GM19328 (cell line): ENCODE measurements around the gene CAMK1D.
"Not testable (repeated sequence)": the region's sequence is repeated elsewhere in the genome, so short reads cannot be mapped to it uniquely, and the experiment has no call there.

ENCODE experiments used
- ATAC-seq: cut with Tn5 transposase; IDR thresholded peaks from one replicate; pipeline ENCODE4 v1.9.1; 2021; ENCODE audit warnings: mild to moderate bottlenecking, moderate library complexity; ENCODE audit not compliant: unreplicated experiment

The CAMK1D gene

DNA sequence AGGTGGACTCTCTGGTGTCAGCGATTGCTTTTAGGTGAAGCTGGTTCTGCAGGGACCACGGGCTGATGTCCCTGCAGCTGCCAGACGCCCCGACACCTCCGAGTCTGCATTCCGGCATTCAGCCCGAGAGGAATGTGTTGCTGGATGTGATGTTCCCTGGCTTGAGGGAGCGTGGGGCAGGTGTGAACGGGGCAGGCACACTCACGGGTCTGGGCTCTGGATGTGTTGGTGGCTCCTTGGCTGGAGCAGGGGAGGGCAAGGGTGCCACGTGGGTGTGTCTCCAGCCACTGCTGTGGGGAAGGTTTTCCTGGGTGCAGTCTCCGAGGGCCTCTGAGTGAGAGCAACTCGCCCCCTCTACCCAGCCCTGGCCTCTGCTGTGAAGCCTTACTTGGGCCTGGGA lies 140.5 kb downstream of the CAMK1D start:
- no peak for ATAC-seq

- ATAC-seq, result no peak
Observed at GRCh38 chr10:12490963-12491362, 141.6 kb downstream of the CAMK1D start.

DNA sequence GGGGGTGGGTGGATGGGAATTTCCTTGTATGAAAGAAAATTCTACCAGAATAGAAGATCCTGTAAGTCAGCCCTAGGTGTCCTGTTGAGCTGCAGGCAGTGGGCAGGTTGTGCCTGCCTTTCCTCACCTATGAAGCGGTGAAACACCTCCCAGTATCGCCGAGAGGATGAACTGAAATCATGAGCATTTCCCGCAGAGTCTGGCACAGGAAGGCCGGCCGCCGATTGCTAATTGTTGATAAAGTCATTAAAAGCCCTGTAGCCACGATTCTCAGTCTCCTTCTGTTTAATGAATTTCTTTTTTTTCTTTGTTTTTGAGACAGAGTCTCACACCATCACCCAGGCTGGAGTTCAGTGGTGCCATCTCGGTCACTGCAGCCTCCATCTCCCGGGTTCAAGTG lies 142.1 kb downstream of the CAMK1D start:
- ATAC-seq, result no peak

DNA sequence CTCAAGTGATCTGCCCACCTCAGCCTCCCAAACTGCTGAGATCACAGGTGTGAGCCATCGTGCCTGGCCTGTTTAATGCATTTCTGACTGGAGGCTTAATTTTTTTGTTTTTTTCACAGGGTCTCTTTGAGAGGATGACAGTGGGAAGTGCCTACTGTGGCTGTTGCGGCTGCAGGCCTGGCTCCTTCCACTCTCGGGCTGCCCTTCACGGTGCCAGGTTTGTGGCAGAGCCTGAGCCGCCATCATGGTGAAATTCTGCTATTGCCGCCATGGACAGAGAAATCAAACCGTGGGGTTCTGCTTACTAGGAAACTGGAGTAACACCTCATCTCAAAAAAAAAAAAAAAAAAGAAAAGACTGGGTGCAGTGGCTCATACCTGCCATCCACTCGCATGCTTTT lies 142.7 kb downstream of the CAMK1D start:
- no peak for ATAC-seq

GRCh38 chr10:12497046-12497445 lies 147.7 kb downstream of the CAMK1D start:
- ATAC-seq, result not testable (repeated sequence)

DNA sequence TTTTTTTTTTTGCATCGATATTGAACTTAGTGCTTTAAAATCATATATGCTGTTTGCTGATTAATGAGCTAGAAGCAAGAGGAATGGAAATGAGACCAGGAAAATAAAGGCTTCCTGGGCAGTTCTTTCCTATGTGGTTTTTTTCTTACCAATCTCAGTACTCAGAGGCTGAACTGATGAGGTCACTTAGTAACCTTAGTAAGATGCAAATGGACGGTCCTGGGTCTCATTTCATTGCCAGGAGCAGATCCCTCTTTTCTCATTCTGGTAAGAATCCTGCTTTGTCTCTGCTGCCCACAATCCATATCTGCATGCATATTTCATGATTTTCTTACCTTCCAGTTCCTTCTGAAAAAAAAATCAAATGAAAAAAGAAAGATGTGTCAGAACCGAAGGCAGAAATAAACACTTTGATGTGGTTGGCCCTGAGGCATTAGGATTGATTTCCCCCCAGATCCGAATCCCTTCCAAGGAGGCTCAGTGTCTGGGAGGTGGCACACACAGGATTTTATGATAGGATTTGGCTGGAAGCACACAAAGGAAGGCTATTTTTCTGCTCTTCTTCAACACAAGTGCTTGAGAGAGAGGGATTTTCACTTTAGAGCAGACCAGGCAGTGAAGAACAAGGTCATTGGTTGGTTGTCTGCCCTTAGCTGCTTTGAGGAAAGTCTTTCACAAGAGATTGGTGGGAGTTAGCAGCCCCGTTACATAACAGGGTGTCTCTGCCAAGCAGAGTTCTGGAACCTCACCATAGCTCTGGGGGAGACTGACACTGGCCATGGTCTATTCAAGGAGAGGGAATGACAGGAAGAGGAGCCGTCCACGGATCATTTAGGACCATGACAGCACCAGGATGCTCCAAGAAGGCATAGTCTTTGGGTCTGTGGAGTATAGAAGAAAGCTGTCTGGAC lies 150.0 kb downstream of the CAMK1D start:
- no peak for ATAC-seq

DNA sequence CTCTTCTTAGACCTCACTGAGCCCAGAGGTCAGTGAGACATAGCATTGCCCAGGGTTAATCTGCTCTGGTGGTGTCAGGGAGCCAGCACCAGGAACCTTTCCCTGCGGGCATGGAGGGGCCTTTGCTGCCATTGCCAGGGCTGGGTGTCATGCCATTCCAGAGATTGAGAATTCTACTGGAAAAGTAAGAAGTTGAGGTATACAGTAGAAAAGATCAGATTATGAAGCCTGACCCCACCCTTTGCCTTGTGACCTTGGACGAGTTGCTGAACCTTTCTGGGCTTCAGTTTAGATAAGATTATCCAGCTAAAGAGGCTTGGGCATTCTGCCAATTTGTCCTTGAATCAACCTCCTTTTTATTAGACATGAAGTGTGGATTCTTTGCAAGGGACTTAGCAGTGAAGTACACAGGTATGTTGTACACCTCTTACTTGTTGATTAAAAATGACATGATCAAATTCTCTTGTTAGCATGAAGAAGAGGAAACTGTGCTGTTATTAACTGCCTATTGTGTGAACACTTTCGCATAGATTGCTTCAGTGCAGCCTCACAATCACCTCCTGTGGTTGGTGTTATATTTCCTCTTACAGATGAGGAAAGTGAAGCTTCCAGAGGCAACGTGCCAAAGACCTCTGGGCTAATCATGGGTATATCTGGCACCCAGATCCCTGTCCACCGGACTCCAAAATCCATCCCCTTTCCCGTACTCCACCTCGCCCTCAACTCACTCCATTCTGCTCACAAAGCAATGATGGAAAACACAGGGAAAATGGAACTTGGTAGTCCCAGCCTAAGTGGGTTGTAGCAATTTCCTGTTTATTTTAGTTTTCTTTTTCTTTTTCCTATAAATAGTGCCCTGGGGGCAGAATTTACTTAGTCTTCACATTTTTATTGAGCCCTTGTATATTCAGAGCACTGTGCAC lies 151.3 kb downstream of the CAMK1D start:
- no peak for ATAC-seq

- no peak for ATAC-seq
Observed at GRCh38 chr10:12501324-12501723, 152.0 kb downstream of the CAMK1D start.

DNA sequence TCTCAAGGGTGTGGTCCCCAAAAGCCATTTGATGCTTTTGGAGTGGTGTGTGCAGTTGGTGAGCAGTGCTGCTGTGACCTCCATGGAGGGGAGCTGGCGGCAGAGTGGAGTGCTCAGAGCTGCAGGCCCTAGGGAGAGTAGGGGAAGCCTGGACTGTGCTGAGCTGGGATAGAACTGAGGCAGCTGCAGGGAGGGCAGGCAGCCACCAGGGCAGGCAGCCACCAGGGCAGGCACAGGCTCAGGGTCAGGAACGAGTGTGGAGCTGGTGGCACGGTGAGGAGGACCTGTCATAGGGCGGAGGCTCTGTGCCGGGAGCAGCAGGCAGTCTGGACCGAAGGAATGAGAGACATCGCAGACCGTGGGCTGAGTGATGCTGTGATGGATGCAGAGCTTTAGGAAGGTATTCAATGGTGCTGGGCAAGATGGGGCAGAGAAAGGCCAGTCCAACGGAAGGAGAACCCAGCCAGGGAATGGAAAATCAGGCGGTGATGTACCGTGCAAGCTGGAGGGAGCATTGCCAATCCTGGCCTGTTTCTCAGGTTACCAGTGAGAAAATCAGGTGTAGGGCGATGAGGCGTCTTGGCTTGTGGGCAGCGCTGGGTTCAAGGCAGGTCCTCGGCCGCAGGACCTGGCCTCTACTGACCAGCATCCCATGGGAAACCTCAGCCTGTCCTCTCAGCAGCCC lies 152.6 kb downstream of the CAMK1D start:
- ATAC-seq, result no peak

DNA sequence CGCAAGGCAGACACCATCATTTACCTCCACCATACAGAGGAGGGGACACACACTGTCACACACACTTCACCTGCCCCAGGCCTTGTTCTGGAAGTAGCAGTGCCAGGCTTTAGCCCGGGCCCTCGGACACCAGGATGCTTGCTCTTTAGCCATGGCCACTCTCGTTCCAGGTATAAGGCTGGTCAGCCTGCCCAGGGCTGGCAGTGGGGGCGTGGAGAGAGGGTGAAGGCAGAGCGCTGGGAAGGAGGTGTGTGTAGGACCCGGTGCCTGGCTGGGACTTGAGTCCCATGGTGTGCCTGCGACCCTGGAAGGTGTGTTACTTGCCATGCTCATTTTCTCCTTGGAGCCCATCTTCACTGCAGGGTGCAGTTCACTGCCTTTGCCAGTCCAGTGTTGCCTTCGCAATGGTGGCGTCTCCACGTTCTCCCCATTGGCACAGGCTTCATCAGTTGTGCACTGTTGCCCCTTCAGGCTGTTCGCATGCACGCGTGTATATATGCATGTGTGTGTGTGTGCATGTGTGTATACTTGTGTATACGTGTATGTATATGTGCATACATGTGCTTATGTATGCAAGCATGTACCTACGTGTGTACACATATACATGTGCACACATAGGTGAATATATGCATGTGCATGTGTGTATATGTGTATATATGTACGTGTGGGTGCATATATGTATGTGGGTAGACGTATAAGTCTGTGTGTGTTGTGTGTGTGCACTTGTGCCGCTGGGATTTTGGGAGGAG lies 153.4 kb downstream of the CAMK1D start:
- ATAC-seq, result no peak

GRCh38 chr10:12503311-12503710 lies 154.0 kb downstream of the CAMK1D start:
- ATAC-seq, result no peak

DNA sequence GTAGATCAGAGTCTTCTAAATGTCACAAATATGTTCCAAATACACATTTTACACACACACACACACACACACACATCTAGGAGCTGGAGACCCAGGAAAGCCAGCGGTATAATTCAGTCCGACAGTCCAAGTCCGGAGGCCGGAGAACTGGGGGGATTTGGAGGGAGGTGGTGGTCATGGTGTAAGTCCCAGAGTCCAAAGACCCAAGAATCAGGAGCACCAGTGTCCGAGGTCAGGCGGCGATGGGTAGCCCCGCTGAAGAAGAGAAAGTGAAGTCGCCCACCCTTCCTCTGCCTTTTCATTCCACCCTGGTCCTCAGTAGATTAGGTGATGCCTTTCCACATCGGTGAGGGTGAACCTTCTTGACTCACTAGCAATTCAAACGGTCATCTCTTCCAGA lies 154.8 kb downstream of the CAMK1D start:
- ATAC-seq, result no peak

- ATAC-seq, result no peak
Observed at GRCh38 chr10:12504628-12505027, 155.3 kb downstream of the CAMK1D start.

DNA sequence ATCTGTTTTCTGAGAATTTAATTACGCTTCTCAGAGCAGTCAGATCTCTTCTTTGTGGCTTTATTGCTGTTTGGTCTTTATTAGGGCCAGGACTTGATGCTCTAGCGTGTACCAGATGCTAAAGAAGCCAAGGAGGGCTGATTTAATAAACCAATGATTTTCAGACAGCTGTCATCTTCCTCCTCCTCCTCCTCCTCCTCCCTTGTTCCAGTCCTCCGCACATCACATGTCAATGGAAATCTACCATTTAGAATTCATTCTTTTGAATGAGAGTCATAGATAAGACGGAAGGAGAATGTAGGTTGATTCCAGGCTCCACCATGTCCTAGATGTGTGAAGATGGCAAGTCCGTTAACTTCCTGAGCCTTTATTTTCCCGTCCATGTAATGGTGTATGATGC lies 156.3 kb downstream of the CAMK1D start:
- ATAC-seq, result no peak

DNA sequence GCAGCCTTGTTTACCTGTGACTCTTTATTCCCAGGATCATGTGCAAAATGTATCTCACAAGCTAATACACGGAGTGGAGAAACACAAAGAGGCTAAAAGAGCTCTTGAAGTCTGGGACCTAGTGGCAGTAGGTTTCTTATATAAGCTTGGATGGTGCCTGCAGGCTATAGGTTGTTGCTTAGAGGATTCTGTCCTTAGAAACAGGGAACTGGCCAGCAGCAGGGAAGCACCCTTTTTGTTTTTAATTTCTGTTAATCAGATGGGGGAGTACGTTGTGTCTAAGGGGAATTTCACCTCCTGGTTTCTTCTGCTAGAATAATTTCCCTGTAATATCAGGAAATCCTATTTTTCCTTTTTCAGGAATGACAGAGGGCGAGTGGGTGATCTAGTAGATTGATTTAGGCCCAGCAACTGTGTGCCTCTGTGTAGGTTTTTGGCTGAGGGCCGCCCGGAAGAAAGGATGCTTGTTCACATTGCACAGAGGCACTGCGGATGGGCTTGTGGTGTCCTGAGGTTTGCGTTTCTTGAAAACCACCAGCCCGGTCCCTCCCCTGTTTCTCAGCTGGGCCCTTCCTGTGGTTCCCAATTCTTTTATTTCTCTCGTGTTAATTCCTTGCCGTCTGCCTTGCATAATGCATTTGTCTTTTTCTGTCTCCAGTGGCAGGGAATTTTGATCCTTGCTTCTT lies 158.0 kb downstream of the CAMK1D start:
- ATAC-seq, result no peak

GRCh38 chr10:12508165-12508564 lies 158.8 kb downstream of the CAMK1D start:
- no peak for ATAC-seq

DNA sequence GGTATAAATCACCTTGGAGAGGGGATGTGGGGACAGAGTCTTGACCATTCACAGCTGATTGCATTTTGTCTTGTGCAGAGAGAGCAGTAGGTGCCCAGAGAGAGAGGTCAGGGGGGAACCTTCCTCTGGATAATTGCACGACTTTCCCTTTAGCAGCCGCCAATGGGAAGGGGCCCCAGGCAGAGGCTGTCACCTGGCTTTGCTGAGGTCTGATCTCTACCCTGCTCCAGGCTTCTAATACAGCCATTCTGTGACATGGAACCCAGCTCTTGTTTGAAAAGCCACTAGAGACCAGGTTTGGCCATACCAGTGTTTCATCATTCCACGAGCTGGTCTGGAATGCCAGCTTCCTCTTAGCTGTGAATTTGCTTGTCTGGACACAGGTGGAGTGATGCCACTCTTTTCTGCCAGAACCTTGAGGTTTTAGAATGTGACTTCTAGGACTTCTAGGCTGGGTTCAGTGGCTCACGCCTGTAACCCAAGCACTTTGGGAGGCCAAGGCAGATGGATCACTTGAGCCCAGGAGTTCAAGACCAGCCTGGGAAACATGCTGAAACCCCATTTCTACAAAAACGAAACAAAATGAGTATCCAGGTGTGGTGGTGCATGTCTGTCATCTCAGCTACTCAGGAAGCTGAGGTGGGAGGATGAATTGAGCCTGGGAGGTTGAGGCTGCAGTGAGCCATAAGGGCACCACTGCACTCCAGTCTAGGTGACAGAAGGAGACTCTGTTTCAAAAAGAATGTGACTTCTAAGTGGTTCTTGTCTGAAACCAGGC lies 159.9 kb downstream of the CAMK1D start:
- ATAC-seq, result no peak

DNA sequence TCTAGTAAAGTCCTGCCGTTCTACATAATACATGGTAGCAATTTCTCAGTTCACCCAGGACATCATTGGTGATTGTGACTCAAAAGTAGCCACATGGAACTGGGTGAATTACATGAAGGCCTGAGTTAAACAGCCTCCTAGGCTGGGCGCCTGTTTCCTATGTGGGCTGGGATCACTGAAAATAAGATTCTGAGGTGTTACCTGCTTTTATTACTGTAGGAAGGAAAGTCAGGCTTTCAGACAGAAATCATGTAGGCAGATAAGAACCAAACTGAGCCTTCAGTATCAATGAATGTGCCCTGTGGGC lies 160.4 kb downstream of the CAMK1D start:
- no peak for ATAC-seq

DNA sequence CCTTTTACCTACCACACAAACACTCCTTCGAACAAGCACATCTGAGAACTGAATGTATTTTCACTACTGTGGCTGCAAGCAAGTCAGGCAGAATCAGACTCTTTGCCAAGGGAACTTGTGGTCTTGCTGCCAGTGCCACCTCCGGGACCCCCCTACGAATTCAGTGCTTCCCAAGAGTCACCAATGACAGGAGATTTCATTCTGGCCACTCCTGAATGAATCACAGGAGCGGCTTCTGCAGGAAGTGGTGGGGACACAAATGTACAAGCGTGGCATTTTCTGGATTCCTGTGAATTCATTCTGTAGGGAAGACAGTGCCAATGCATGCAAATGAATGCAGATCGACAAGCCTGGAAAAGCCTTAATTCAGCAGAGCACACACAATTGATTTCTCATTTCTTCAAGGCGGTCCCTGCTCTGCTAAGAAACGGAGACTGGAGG lies 161.2 kb downstream of the CAMK1D start:
- ATAC-seq, result no peak
